GM23338 (cell line): ENCODE data around the gene KLF4. TPM values are rescaled to one million over a fixed set of nuclear protein-coding genes. Genes with fewer than 3 reads are reported as not detected.

Experiments used
- ATAC-seq: fragments of 200-7000 bp; cut with Tn5 transposase; 3 replicates; pipeline ENCODE4 v1.9.1; 2020
- DNase-seq: peaks from one replicate; pipeline ENCODE4 v3.0.0-alpha.2; 2015; ENCODE audit warnings: low spot score
- H2AFZ ChIP-seq: fragments of 200-600 bp; sonication (generic); 2 replicates; pipeline ENCODE4 v1.8.0; 2016; ENCODE audit warnings: antibody characterized with exemption, mild to moderate bottlenecking, moderate library complexity
- H3F3A ChIP-seq: fragments of 200-600 bp; sonication (generic); replicated peaks from 2 replicates; pipeline ENCODE4 v1.8.0; 2017; ENCODE audit warnings: antibody characterized with exemption, mixed run types, low read depth
- H3K27ac ChIP-seq: fragments of 200-600 bp; sonication (generic); 2 replicates; pipeline ENCODE4 v1.6.1; 2016; ENCODE audit warnings: low read depth
- H3K27me3 ChIP-seq: fragments of 200-600 bp; sonication (generic); 2 replicates; pipeline ENCODE4 v1.8.0; 2016; ENCODE audit warnings: mild to moderate bottlenecking, mixed run types, moderate library complexity; ENCODE audit not compliant: insufficient read depth
- H3K36me3 ChIP-seq: fragments of 200-600 bp; sonication (generic); 2 replicates; pipeline ENCODE4 v1.8.0; 2016; ENCODE audit warnings: mild to moderate bottlenecking; ENCODE audit not compliant: insufficient read depth
- H3K4me1 ChIP-seq: fragments of 200-600 bp; sonication (generic); 2 replicates; pipeline ENCODE4 v1.8.0; 2016; ENCODE audit warnings: mild to moderate bottlenecking, moderate library complexity; ENCODE audit not compliant: insufficient read depth
- H3K4me2 ChIP-seq: fragments of 200-600 bp; sonication (generic); 2 replicates; pipeline ENCODE4 v1.7.1; 2017; ENCODE audit warnings: mixed run types
- H3K4me3 ChIP-seq: fragments of 200-600 bp; sonication (generic); 2 replicates; pipeline ENCODE4 v1.6.1; 2016; ENCODE audit warnings: mixed run types
- H3K79me2 ChIP-seq: fragments of 200-600 bp; sonication (generic); replicated peaks from 2 replicates; pipeline ENCODE4 v1.8.0; 2017; ENCODE audit warnings: mild to moderate bottlenecking; ENCODE audit not compliant: insufficient read depth
- H3K9me2 ChIP-seq: fragments of 200-600 bp; sonication (generic); 2 replicates; pipeline ENCODE4 v1.8.0; 2017; ENCODE audit not compliant: insufficient read depth
- H4K20me1 ChIP-seq: fragments of 200-600 bp; sonication (generic); replicated peaks from 2 replicates; pipeline ENCODE4 v1.8.0; 2017; ENCODE audit warnings: mild to moderate bottlenecking; ENCODE audit not compliant: insufficient read depth
- H3K27ac Mint-ChIP-seq: 2 replicates; pipeline ENCODE4 v1.8.0; 2020; ENCODE audit warnings: inconsistent platforms, mild to moderate bottlenecking, moderate library complexity, mixed read lengths
- H3K27me3 Mint-ChIP-seq: 3 replicates; pipeline ENCODE4 v1.8.0; 2022; ENCODE audit warnings: low read depth, mild to moderate bottlenecking, moderate library complexity, mixed read lengths, inconsistent platforms; ENCODE audit not compliant: insufficient read depth, poor library complexity
- H3K36me3 Mint-ChIP-seq: 3 replicates; pipeline ENCODE4 v1.8.0; 2021; ENCODE audit warnings: low read depth, mild to moderate bottlenecking, inconsistent platforms, moderate library complexity, mixed read lengths
- H3K4me1 Mint-ChIP-seq: 3 replicates; pipeline ENCODE4 v1.8.0; 2020; ENCODE audit warnings: mild to moderate bottlenecking, inconsistent platforms, mixed read lengths
- H3K4me3 Mint-ChIP-seq: 3 replicates; pipeline ENCODE4 v1.8.0; 2021; ENCODE audit warnings: moderate library complexity, mild to moderate bottlenecking, inconsistent platforms, mixed read lengths
- H3K9me3 Mint-ChIP-seq: 3 replicates; pipeline ENCODE4 v1.8.0; 2020; ENCODE audit warnings: moderate library complexity, mild to moderate bottlenecking, inconsistent platforms, mixed read lengths
- CTCF ChIP-seq, 2 experiments: fragments of 200-600 bp in 1 of 2; sonication (generic) in 1 of 2; conservative IDR thresholded peaks; 2 replicates each; pipeline versions ENCODE4 v1.5.1 to v1.6.1; 2016 to 2017; ENCODE audit warnings: antibody characterized with exemption in 2 of 2, low read depth in 2 of 2, mild to moderate bottlenecking in 2 of 2, moderate library complexity in 1 of 2
- EZH2phosphoT487 ChIP-seq: fragments of 200-600 bp; sonication (generic); IDR thresholded peaks from one replicate; pipeline ENCODE4 v1.8.1; 2018; ENCODE audit warnings: antibody characterized with exemption; ENCODE audit not compliant: unreplicated experiment
- POLR2AphosphoS5 ChIP-seq: IDR thresholded peaks from 2 replicates; pipeline ENCODE4 v1.6.1; 2016; ENCODE audit warnings: antibody characterized with exemption, low read depth
- polyA plus RNA-seq: library from polyadenylated mRNA; unstranded; fragments of >200 nt; fragmentation: Nextera tagmentation; extraction: Ambion mirVana; gene quantifications from 2 replicates; pipeline ENCODE4 v1.2.1, GENCODE V29; 2016
- total RNA-seq: library from RNA; depleted of rRNA; stranded (reverse); fragments of >200 nt; shearing (Covaris generic); gene quantifications from 2 replicates; pipeline ENCODE4 v1.2.3, GENCODE V29; 2014

KLF4 gene
- total and polyA plus RNA-seq, 2 experiments from 2014 or later = 8.3 to 29.8 TPM

DNA sequence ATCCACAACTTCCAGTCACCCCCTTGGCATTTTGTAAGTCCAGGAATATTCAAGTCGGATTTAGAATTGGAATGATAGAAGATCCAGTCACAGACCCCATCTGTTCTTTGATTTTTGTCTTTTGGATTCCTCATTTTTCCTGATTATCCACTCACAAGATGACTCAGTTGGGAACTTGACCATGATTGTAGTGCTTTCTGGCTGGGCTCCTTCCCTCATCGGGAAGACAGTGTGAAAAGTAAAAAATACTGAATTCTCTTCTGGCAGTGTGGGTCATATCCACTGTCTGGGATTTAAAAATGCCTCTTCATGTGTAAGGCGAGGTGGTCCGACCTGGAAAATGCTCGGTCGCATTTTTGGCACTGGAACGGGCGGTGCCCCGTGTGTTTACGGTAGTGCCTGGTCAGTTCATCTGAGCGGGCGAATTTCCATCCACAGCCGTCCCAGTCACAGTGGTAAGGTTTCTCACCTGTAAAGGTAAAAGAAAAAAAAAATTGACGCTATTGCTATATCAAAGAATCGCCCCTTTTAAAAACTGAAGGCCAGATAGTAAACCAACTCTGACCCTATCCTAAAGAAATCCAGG lies 4.0 kb downstream of the KLF4 start:
- Histone ChIP-seq H3K4me2 (peak overlapping the region; percentile 96), H3K36me3 (no peaks in the 10 kb centered on the region), H3K4me3 (no peak overlapping the region), H4K20me1 (no peaks in the 10 kb centered on the region), H3K79me2 (no peaks in the 10 kb centered on the region), H3F3A (peaks cover 10% of the 10 kb centered on the region; the same call in 1 of the 2 replicates), H3K9me2 (no peaks in the 10 kb centered on the region), H2AFZ (no peak overlapping the region), H3K4me1 (peaks cover 8% of the 10 kb centered on the region), H3K27ac (no peak overlapping the region), H3K27me3 (peaks cover 48% of the 10 kb centered on the region)
- H3K4me3 Mint-ChIP-seq = no peak overlapping the region
- DNase-seq (no peak), ATAC-seq (no peak)
- no peak for TF ChIP-seq POLR2AphosphoS5
- peaks cover 3% of the 10 kb centered on the region; the same call in 1 of the 3 replicates for H3K9me3 Mint-ChIP-seq
- no peak overlapping the region for H3K27ac Mint-ChIP-seq
- H3K27me3 Mint-ChIP-seq = peaks cover 32% of the 10 kb centered on the region
- peaks cover 22% of the 10 kb centered on the region; the same call in 2 of the 3 replicates for H3K4me1 Mint-ChIP-seq
- H3K36me3 Mint-ChIP-seq = no peaks in the 10 kb centered on the region; the same call in 2 of the 3 replicates

- peaks cover 8% of the 10 kb centered on the region for H3K4me1 ChIP-seq
- H3K4me2 ChIP-seq = no peak overlapping the region
- H3F3A ChIP-seq = peaks cover 10% of the 10 kb centered on the region; the same call in 1 of the 2 replicates
- H3K27ac ChIP-seq = no peak overlapping the region
- no peaks in the 10 kb centered on the region for H3K79me2 ChIP-seq
- H3K4me3 ChIP-seq = no peak overlapping the region
- Mint-ChIP-seq H3K36me3 (no peaks in the 10 kb centered on the region; the same call in 2 of the 3 replicates), H3K4me3 (no peak overlapping the region), H3K27me3 (peaks cover 27% of the 10 kb centered on the region), H3K4me1 (peaks cover 19% of the 10 kb centered on the region; the same call in 2 of the 3 replicates), H3K9me3 (no peaks in the 10 kb centered on the region), H3K27ac (no peak overlapping the region)
- H4K20me1 ChIP-seq = no peaks in the 10 kb centered on the region
- no peaks in the 10 kb centered on the region for H3K9me2 ChIP-seq
- DNase-seq = peak; percentile 79
- no peak overlapping the region for H2AFZ ChIP-seq
- ATAC-seq = peak; percentile 16
- H3K36me3 ChIP-seq = no peaks in the 10 kb centered on the region
- peak; percentile 74 to 86 for TF ChIP-seq CTCF (conservative IDR thresholded peaks at IDR 0.05; ENCODE audit: low read depth in 2 of 2)
- no peak for TF ChIP-seq POLR2AphosphoS5
- H3K27me3 ChIP-seq = peaks cover 39% of the 10 kb centered on the region
Observed at GRCh38 chr9:107484117-107484723, 5.3 kb downstream of the KLF4 start.

DNA sequence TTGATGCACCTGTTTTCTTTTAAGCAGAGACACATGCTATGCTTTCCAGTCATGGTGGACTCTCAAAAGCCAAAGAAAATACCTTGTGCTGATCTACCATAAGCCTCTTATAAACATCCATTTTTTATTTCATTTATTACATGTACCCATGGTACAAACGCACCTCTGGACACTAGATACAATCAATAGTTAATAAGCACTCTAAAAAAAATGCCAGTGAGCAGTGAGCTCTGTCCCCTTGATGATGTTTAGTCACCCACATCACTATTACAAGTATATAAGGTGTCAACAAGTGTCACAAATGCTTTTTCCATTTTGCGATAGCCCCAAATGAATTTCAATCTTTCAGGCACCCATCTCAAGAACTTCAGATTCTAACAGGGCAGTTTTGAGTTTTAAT lies 5.9 kb downstream of the KLF4 start:
- H3K27me3 ChIP-seq = peaks cover 34% of the 10 kb centered on the region
- no peaks in the 10 kb centered on the region for H3K9me2 ChIP-seq
- H4K20me1 ChIP-seq = no peaks in the 10 kb centered on the region
- peaks cover 8% of the 10 kb centered on the region for H3K4me1 ChIP-seq
- H3K4me1 Mint-ChIP-seq = peaks cover 19% of the 10 kb centered on the region; the same call in 2 of the 3 replicates
- no peaks in the 10 kb centered on the region; the same call in 2 of the 3 replicates for H3K36me3 Mint-ChIP-seq
- no peaks in the 10 kb centered on the region for H3K36me3 ChIP-seq
- no peak for ATAC-seq
- no peak overlapping the region for H3K27ac Mint-ChIP-seq
- H3K4me3 ChIP-seq = no peak overlapping the region
- H3K4me2 ChIP-seq = no peak overlapping the region
- H2AFZ ChIP-seq = no peak overlapping the region
- no peaks in the 10 kb centered on the region for H3K9me3 Mint-ChIP-seq
- H3K79me2 ChIP-seq = no peaks in the 10 kb centered on the region
- DNase-seq = no peak
- no peak overlapping the region for H3K27ac ChIP-seq
- peaks cover 10% of the 10 kb centered on the region; the same call in 1 of the 2 replicates for H3F3A ChIP-seq
- peaks cover 21% of the 10 kb centered on the region for H3K27me3 Mint-ChIP-seq
- no peak overlapping the region for H3K4me3 Mint-ChIP-seq
- TF ChIP-seq EZH2phosphoT487 (no peak), CTCF (conservative IDR thresholded peaks at IDR 0.05; ENCODE audit: low read depth in 2 of 2) (no peak)
